GM21723 (cell line): ENCODE measurements around the gene OLFM1.

Source experiments
- ATAC-seq: cut with Tn5 transposase; IDR thresholded peaks from one replicate; pipeline ENCODE4 v1.9.1; 2021; ENCODE audit warnings: mild to moderate bottlenecking, moderate library complexity; ENCODE audit not compliant: unreplicated experiment

The OLFM1 gene

DNA sequence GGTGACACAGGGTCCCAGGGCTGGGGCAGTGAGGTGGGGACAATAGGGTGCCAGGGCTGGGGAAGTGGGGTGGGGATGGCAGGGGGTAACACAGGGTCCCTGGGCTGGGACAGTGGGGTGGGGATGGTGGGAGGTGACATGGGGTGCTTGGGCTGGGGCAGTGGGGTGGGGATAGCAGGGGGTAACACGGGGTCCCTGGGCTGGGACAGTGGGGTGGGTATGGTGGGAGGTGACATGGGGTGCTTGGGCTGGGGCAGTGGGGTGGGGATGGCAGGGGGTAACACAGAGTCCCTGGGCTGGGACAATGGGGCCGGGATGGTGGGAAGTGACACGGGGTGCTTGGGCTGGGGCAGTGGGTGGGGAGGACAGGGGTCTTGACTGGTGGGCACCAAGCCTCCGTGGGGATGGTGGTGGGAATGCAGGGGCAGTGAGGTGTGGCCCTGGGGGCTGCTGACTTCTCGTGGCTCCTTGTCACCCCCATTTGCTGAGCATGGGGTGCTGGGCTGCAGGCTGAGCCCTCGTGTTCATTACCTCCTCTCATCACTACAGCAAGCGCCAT is 41.7 kb downstream of the OLFM1 start:
- no peak for ATAC-seq

DNA sequence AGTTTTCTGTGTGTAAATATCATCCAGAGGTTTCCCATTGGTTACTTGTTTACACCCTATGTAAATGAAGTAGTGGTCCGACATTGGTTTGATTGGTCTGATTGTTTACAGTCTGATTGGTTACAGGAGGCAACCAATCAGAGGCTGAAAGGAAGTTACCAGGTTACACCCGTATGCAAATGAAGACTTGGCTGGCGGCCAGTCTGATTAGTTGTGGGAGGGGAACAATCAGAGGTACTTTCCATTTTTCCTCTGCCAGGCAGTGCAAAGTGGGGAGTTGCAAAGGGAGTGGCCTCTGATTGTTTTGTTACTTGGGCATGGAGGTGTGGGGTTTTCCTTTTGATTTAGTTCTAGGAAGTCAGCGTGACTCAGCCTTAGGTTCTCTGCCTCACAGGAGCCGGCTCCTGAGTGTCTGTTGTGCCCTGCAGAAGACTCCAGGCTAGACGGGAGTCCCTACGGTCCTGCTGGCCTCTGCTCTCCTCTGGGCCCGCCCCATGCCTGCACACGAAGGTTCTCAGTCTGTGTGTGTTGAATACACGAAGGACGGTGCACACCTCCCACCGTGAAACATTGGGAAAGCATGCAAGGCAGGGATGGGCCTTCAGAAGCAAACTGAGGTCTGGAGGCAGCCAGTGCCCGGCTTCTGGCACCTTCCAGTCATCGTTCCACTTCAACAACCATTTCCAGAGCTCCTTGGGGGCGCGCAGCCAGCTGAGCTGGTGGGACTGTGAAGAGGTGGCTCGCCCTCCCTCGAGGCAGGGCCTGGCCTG is 42.9 kb downstream of the OLFM1 start:
- ATAC-seq, result no peak

DNA sequence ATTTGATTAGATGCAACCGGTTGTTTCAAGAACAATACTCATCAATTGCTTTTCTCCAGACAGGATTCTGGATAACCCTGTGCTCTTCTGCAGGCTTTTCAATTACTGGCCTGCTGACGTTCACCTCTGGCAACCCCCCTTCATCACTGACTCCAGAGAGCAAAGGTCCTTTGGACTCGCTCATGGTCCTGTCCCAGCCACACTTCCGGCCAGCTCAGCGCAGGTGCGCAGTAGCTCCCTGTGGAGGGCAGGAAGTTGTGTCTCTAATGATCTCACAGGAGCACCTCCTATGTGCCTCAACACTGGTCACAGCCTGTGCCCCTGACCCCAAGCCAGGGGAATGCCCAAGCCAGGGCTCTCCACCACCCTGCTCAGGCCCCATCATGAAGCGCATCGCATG is 44.0 kb downstream of the OLFM1 start:
- ATAC-seq, result no peak

DNA sequence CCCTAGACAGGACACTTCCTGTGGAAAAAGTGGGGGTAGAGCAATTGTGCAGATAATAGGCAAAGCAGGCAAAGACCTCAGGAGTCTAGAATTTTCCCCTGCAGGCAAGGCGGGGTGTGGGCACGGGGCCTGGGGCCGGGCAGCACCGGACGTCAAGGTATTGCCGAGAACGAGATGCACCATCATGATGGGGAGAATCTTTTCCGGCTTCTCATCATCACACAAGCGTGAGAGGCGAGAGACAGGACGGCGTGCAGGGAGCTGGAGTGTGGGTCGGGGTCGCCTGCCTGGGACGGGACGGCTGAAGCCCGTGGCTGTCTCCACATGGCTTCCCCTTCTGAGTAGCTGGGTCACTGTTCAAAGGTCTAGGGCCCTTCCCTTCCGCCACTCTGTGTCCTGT is 44.5 kb downstream of the OLFM1 start:
- ATAC-seq, result no peak

DNA sequence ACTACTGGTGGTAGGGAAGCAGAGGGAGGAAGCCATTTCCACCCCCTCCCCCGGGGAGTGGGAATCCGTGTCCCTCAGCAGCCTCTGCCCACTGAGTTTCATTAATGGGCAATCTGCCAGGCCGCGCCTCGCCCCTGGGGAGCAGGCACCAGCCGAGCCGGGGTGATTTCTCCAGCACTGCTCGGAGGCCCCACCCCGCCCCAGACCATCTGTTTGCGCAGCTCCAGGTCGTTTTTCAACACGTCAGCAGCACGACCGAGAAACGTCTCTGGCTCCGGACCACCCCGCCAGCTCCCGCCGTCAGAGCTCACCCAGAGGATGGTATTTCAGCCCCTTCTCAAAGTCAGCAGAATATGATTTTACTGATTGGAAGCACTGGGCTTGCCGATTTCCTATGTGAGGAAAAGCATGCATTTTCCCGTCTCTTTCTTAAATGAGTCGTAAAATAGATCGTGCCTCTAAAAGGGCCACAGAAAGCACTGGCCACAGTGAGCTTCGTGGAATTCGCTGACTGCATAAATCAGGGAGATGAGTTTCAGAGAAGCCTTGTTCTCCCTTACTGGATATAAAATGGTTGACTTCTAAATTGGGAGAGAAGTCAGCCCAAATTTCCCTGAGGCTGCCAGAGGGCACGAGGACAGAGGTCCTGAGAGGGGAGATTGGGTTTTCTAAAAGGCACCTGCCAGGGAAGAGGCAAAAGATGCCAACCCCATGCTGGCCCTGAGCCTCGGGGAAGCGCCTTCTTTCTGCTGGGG is 47.0 kb downstream of the OLFM1 start:
- no peak for ATAC-seq

DNA sequence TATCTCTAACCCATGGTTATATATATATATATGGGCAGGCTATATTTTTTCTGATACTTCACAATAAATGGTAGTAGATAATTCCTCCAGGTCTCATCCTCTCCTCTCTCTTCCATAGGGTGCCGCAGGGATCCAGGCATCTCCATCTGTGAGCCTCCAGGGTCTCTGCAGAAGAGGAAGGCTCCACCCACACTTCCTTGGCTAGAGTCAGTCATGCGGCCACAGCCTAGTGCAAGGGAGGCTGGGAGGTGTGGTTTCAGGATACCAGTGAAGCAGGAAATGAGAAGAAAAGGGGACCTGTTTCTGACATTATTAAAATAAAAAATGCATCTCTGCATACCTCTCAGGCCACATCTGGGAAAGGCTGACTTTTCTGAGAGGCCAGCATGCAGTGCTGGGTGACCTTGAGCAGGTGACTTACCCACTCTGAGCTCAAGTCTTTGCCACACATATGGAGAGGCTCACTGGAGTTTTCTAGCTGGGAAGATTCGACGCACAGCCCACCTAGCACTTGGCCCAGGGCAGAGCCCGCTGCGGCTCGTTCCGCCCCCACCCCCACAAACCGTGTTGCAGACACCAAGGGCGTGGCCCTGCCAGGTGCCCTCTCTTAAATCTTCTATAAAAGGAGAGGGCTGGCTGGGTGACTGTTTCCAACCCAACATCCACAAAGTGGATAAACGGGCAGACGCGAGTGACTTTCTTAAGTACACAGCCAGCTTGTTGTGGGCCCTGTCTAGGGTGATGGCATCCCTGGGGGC is 47.9 kb downstream of the OLFM1 start:
- no peak for ATAC-seq

DNA sequence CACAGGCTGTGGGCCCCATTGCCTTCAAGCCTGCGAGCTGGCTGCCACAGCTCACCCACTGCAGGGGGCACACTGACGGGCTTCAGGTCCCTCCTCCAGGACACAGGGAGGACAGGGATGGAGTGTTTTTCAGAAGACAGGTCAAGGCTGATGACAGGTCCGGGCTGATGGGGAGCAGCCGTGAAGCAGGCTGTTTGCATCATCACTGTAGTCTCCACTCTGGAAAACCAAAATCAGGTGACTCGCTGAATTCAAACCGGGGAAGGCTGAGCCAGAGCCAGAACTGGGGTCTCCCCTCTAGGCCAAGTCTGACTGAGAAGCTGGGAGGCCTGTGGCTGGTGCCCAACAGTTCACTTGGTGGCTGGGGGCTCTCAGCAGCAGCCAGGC is 48.5 kb downstream of the OLFM1 start:
- no peak for ATAC-seq

DNA sequence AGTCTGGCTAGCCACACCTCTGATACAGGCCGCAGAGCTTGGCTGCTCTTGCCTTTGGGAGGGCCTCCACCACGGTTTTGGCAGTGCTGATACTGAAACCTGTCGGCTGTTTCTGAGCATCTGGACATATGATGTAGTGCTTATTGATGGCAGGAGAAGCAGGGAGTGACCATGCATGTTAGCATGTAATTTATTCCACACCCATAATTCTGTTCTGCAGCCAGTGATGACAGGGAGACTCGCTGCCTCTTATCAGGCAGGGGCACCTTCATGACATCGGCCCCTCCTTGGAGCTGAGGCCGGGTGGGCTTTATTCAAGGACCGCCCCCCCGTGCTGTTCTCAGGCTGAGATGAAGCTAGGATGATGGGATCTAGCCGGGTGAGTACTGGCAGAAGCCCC is 49.0 kb downstream of the OLFM1 start:
- ATAC-seq, result no peak

DNA sequence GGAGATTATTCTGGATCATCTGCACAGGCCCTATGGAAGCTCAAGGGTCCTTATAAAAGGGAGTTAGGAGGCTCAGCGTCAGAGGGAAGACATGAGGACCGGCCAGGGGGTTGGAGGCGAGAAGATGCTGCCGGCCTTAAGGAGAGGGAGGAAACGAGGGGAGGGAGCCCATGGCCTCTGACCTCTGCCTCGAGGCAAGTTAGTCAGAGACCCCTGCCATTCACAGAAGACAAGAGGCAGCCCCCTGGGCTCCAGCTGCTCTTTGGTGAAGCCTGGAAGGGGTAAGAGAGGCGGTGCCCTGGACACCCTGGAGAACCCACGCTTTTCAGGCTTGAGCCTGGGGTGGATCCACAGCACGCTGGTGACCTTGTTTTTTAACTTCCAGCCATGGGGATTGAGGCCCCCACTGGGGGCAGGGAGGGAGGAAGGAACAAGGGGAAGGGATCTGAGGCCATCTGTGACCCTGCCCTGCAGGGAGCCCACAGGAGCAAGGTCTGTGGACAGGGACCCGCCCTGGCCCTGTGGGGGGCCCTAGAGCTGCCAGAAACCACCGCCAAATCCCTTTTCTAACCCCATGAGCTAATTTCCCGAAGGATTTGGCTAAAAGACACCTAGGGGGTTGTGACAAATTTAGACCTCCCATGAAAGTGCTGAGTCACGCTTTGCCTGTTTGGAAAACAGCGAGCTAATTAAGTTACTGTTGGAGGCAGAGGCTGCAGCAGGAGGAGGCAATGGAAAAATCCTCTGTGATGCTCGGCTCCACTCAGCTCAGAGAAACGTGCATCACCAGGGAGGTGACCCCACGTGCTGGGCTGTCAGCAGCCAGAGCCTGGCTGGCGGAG is 49.7 kb downstream of the OLFM1 start:
- ATAC-seq, result no peak

DNA sequence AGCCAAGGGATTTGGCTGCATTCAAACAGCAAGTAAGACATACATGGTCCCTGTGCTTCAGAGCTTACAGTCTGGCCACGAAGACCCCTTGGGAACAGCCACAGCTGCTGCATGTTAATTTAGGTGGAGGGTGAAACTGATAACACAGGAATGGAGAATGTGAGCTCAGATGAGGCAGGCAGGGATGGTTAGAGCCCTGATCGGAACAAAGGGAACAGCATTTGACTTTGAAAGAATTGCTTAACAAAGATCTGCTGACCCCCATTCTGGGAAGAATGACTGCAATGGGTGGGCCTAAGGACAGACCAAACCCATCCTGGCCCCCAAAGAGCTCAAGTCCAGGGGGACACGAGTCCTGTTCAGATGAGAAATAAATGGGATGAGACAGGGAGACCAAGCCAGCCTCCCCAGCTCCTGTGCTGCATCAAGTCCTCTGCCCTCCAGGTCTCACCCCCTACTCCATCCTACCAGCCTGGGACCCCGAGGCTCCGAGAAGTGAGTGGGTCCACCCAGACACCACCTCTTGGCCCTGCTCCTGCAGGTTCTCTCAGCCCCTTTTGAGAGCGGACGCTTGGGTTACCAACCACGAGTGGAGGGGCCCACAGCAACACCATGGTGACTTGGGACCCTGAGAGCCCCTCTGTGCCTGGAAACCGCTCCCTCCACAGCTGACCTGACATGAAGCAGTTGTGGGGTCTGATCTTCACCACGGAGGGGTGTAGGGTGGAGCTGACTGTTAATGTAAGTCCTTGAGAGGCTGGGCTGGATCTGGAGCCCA is 50.8 kb downstream of the OLFM1 start:
- no peak for ATAC-seq

DNA sequence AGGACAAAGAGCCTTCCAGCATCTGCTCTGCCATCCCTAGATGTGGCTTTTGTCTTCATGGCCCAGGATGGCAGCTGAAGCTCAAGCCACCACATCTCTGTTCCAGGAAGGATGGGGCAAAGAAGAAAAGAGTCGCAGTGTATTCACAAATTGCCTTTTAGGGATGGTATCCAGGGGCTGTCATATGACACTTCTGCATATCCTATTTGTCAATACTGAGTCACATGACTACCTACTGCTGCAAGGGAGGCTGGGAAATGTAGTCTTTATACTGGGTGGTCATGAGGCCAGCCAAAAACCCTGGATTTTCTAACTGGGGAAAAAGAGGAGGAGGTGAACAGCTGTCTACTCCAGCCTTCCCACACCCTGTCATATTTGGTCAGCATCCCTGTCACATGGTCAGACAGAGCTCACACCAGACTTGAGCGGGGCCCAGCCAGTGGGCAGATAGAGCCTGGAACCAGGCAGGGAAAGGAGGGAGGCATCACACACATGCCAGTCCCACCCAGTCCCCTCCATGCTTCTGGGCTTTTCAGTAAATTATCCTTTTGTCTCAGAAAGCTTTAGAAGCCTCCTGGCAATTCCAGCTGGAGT is 52.0 kb downstream of the OLFM1 start:
- ATAC-seq, result no peak

DNA sequence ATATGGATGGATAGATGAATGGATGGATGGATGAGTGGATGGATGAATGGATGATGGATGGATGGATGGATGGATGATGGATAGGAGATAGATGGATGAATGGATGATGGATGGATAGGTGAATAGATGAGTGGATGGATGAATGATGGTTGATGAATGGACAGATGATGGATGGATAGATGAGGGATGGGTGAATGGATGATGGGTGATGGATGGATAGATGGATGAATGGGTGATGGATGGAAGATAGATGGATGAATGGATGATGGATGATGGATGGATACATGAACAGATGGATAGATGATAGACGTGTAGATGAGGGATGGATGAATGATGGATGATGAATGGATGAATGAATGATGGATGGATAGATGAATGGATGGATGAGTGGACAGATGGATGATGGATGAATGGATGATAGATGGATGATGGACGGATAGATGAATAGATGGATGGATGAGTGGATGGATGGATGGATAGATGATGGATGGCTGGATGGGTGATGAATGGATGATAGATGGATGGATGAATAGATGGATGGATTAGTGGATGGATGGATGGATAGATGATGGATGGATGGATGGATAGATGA is 53.8 kb downstream of the OLFM1 start:
- no peak for ATAC-seq

DNA sequence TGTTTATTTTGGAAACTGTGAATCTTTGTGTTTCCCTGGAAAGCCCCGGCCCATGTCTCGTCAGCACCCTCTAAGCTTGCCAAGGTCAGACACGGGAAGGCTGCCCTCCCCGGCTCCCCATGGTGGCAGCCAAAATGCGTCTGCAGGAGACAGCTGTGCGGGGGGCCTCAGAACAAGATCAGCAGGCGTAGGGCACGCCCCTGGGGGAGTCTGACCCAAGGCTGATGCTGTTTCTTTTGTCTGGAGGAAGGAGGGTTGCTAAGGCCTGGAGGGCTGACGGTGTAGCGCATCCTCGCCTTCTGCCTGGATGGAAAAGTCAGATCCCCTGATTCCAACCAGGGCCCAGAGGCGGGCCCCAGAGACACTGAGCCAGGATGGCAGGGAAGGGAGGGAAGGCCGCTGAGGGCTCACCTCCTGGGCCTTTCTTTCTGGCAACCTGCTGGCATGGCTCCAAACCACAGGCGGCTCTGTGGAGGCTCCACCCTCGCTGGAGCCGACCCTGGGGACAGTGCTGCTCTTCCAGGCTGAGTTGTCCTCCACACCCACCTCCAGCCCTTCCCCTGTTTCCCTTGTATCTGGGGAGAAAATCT is 57.2 kb downstream of the OLFM1 start:
- ATAC-seq, result no peak

DNA sequence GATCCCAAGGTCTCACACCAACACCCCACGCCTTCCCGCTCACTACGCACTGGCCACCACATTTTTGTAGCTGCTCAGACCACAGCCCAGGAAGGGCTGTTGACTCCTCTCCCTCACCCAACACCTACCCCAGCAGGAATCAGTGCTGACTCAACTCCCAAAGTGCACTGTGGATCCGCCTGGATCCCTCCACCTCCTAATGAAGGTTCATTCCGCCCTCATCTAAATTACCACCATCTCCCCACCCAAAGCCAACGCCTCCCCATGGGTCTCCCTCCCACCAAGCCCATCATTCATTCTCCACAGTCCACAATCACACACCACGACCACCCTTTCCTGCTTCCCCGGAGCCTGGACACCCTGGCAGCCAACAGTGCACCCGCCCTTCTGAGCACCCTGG is 57.8 kb downstream of the OLFM1 start:
- no peak for ATAC-seq

DNA sequence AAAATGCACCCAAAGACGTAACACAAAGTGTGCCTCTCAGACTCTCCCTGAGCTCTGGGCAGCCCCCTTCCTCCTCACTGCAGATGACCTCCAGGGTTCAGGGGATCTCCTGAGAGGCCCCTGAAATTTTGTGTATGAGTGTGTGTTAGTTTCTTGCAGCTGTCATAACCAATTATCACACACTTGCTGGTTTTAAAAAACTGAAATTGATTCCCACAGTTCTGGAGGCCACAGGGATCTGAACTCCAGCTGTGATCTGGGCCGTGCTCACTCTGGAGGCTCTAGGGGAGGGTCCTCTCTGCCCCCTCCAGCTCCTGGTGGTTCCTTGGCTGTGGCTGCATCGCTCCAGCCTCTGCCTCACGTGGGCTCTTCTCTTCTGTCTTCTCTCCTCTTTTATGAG is 58.8 kb downstream of the OLFM1 start:
- ATAC-seq, result no peak

DNA sequence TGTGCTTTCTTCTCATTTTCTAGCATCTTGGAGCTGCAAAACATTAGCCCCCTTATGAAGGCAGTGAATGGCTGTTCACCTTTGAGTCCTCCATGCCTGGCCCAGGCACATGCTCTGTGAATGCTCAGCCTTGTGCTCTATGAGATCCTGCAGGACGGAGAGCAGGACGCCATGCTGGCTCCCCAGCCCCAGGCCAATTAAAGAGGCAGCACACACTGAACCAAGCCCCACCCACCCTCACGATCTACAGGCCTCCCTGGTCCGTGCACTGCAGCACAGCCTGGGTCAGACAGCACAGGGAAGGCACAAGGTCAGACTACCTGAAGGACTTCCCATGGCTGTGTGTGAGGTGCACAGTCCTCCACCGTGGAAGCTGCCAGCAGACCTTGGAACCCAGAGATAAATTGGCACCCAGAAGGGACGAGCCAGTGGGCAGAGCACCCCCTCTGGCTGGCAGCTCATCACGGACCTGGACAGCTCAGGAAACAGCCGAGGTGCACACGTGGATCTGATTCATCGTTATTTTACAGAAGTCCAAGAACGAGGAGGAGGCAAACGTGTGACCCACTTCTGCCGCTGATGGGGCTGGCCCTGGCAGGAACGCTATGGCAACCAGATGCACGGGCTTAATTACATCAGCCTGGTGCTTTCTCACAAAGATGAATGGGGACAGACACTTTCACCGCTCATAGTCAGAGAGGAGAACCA is 59.5 kb downstream of the OLFM1 start:
- no peak for ATAC-seq

DNA sequence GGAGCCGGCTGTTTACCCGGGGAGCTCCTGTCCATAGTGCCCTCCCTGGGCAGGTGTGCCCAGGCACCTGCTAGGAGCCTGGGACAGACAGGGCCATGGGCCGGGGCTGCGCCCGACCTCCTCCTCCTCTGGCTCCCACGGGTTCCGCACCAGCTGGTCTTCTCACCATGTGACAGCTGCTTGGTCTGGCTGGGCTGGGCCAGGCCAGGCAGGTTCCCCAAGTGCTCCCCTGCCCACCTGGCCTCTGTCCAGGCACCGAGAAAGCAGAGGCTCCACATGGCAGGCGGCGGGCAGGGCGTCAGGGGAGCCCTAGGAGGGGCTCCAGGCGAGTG is 60.0 kb downstream of the OLFM1 start:
- no peak for ATAC-seq

DNA sequence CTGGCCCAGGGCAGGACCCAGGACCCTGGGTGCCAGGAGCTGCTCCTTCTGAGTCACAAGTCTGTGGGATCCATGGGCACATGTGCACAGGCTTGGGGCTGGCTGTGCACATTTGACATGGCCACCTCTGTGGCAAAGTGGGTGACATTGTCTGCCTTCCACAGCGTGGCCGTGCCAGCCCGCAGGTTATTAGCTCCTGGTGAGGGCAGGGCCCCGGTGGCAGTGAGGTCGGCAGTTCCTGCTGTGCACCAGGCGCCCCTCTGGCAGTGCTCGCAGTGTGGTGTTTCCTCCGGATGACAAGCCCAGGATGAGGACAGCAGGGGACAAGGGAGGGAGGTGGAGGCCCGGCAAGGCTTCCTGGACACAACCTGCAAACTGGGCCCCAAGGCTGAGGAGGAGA is 60.5 kb downstream of the OLFM1 start:
- no peak for ATAC-seq
